C4-2B (cell line): Measurements from ENCODE around the gene PTPRR.

Experiments
- H3K27ac ChIP-seq: fragments of 450-650 bp; 2 replicates; pipeline ENCODE4 v1.5.1; 2017
- ZFX ChIP-seq: fragments of 450-650 bp; IDR thresholded peaks from 2 replicates; pipeline ENCODE4 v1.6.1; 2017
- TF ChIP-seq, protein P1 (sequence below): fragments of 450-650 bp; conservative IDR thresholded peaks from 2 replicates; pipeline ENCODE4 v1.5.1; 2017; ENCODE audit warnings: mild to moderate bottlenecking

Gene PTPRR

DNA sequence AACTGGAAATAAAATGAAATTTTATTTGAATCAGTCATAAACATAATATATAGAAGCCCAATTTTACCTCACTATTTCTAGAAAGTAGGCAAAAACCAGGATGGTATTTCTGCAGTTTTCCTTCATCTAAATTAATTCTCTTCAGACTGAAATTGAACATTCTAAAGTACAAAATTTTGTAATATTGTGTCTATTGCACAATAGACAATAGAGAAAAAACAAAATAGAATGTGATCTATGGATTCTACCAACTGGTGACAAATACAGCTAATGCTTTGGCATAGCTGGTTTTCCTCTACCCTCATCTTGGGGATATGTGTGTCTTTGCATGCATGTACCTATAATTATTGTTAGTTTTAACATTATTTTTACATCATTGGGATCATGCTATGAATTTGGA lies 8.5 kb upstream of the PTPRR start:
- H3K27ac ChIP-seq: no peak overlapping the region
- TF ChIP-seq, protein P1, sequence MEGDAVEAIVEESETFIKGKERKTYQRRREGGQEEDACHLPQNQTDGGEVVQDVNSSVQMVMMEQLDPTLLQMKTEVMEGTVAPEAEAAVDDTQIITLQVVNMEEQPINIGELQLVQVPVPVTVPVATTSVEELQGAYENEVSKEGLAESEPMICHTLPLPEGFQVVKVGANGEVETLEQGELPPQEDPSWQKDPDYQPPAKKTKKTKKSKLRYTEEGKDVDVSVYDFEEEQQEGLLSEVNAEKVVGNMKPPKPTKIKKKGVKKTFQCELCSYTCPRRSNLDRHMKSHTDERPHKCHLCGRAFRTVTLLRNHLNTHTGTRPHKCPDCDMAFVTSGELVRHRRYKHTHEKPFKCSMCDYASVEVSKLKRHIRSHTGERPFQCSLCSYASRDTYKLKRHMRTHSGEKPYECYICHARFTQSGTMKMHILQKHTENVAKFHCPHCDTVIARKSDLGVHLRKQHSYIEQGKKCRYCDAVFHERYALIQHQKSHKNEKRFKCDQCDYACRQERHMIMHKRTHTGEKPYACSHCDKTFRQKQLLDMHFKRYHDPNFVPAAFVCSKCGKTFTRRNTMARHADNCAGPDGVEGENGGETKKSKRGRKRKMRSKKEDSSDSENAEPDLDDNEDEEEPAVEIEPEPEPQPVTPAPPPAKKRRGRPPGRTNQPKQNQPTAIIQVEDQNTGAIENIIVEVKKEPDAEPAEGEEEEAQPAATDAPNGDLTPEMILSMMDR: no peak
- TF ChIP-seq ZFX: no peak

DNA sequence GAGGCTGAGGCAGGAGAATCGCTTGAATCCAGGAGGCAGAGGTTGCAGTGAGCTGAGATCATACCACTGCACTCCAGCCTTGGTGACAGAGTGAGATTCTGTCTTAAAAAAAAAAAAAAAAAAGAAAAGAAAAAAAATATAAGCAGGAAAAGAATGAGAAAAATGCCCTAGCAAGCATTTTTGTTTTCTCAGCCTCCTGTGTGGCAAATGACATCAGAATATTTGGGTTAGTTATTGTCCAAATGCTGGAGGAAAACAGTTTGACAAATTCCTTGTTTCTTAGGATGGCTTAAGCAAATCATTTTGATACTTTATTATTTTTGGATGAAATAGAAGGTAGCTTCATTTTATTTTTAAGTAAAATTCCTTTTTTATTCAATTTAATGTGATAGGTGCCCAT lies 7.5 kb upstream of the PTPRR start:
- H3K27ac ChIP-seq: no peak overlapping the region
- TF ChIP-seq, protein P1: no peak
- TF ChIP-seq ZFX: no peak

DNA sequence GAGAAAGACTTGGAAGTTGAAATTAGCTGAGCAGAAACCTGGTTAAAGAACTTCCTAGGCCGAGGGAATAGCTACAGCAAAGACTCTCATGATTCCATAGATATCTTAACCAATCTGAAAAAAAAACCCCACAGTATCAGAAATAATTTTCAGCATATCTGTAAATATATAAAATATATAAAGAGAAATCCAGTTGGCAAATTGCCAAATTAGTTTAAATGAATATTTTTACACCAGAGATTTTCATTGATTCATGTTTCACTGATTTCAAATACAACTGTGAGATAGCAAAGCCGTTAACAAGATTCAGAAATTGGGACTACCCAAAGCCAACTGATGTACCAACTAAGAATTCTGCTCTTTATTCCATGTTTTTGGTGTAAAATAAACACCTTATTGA lies 6.8 kb upstream of the PTPRR start:
- H3K27ac ChIP-seq: no peak overlapping the region
- TF ChIP-seq ZFX: no peak
- TF ChIP-seq, protein P1: no peak

DNA sequence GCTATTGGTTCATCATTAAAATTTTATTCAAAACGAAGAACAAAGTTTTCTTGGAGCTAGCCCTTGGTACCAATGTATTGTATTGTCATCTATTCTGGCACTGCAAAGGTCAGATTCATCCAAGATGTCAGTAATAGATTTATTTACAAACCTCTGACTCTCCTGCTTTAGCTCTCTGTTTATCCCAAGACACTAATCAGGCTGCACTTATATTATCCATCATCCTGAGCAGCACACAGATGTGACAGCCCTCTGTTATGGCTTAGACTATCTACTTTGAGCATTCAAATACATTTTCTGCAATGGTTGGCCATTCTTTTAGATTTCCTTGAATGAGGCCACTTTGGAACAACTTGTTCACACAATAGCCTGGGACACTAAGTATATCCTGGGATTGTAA lies 5.0 kb upstream of the PTPRR start:
- TF ChIP-seq ZFX: no peak
- TF ChIP-seq, protein P1: no peak

DNA sequence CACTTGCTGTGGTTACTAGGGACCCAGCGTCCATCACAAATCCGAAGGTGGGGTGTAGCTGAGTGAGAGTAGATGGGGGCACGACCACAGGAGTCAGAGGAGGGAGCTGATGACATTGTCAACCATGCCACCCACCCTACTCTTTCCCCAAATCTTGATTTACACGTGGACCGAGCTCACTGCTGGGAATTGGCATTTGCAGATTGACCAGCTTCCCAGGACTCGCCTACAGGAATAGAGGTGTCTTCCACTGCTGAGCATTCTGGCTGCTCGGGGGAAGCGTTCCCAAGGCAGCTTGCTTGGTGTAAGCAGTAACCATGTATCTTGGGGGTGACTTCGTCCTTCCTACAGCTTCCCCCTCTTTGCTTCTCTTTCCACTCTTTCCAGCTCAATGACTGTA lies 353 bp upstream of the PTPRR start:
- TF ChIP-seq, protein P1: no peak
- TF ChIP-seq ZFX: no peak
- H3K27ac ChIP-seq: no peak overlapping the region

More for the DNA sequence above, 5.0 kb upstream of the PTPRR start:
- no peak overlapping the region for H3K27ac ChIP-seq

DNA sequence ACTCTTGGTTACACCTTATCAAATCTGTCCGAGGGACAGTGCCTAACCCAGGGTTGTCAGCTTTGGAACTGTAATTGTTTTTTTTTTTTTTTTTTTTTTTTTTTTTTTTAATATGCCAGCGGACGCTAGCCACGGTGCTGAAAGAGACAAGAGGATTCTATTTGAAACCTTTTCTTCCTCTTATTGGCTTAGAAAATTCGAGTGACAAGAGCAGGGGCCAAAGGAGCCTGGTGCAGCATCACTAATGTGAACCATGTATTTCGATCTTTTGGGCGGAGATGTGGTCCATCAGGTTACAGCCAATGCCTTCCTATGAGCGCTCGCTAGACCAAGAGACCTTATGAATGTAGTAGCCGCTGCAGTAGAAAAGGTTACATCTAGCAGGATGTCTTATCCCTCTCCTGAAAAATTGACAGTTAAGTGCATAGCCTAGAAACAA lies 922 bp downstream of the PTPRR start:
- H3K27ac ChIP-seq: no peak overlapping the region
- TF ChIP-seq ZFX: no peak
- TF ChIP-seq, protein P1: no peak

DNA sequence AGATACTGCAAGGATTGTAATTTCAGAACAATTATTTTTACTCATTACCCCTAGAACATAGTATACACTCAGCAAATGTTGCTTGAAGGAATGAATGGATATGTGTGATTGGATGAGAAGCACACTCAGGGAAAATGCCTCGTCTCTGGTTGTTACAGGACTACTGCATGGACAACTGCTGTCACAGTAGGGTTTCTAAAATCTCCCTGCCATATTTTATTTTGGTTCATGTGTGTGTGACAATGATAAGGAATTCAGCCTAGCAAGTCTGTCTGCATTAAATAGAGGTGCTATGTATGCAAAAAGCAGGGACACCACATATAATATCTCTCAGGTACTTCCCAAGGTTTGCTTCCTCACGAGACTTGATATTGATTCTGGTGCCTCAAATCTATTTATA lies 1.4 kb downstream of the PTPRR start:
- no peak overlapping the region for H3K27ac ChIP-seq
- TF ChIP-seq, protein P1: no peak
- no peak for TF ChIP-seq ZFX

DNA sequence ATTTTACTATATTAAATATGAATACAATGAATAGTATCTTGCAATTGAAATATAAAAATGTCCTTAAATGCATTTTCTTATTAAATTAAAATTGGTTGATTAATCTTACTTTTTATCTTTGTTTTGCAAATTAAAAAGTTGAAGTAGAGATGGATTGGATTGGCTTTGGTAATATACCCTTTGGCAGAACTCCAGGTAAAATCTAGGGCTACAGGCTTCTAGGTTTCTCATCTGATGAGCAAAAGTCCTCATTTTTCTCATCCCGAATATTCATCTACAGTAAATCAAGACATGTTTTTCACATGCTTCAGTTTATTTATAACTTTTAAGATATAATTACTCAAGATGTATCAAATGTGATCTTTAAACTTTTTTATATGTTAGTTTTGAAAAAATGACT lies 2.2 kb downstream of the PTPRR start:
- TF ChIP-seq ZFX: no peak
- TF ChIP-seq, protein P1: no peak
- H3K27ac ChIP-seq: no peak overlapping the region
